MM.1S (cell line): ENCODE results near the gene DBNL.

Source experiments
- DNase-seq: peaks from one replicate; pipeline ENCODE4 v3.0.0-alpha.2; 2015
- H2AFZ ChIP-seq: fragments of 300-600 bp; sonication (generic); 2 replicates; pipeline ENCODE4 v1.6.0; 2016; ENCODE audit warnings: antibody characterized with exemption, low read length
- H3F3A ChIP-seq: fragments of 300-600 bp; sonication (generic); 2 replicates; pipeline ENCODE4 v1.6.1; 2016; ENCODE audit warnings: mild to moderate bottlenecking, antibody characterized with exemption, low read length, moderate library complexity, mixed read lengths; ENCODE audit not compliant: insufficient read depth
- H3K27ac ChIP-seq: fragments of 300-600 bp; sonication (generic); 2 replicates; pipeline ENCODE4 v1.5.1; 2016; ENCODE audit warnings: mild to moderate bottlenecking, low read length
- H3K27me3 ChIP-seq: fragments of 300-600 bp; sonication (generic); replicated peaks from 2 replicates; pipeline ENCODE4 v1.6.0; 2016; ENCODE audit warnings: low read length; ENCODE audit not compliant: insufficient read depth
- H3K36me3 ChIP-seq: fragments of 300-600 bp; sonication (generic); replicated peaks from 2 replicates; pipeline ENCODE4 v1.6.1; 2016; ENCODE audit warnings: mild to moderate bottlenecking, low read length, mixed read lengths; ENCODE audit not compliant: insufficient read depth
- H3K4me1 ChIP-seq: fragments of 300-600 bp; sonication (generic); 2 replicates; pipeline ENCODE4 v1.6.1; 2016; ENCODE audit warnings: low read length, mixed read lengths
- H3K4me2 ChIP-seq: fragments of 300-600 bp; sonication (generic); 2 replicates; pipeline ENCODE4 v1.6.0; 2016; ENCODE audit warnings: low read depth, low read length
- H3K4me3 ChIP-seq: fragments of 300-600 bp; sonication (generic); 2 replicates; pipeline ENCODE4 v1.5.1; 2016; ENCODE audit warnings: low read length, mixed read lengths
- H3K79me2 ChIP-seq: fragments of 300-600 bp; sonication (generic); 2 replicates; pipeline ENCODE4 v1.6.1; 2016; ENCODE audit warnings: mixed run types, low read length, mixed read lengths
- H3K9ac ChIP-seq: fragments of 300-600 bp; sonication (generic); 2 replicates; pipeline ENCODE4 v1.6.1; 2016; ENCODE audit warnings: low read length, mixed read lengths
- H3K9me2 ChIP-seq: fragments of 300-600 bp; sonication (generic); replicated peaks from 2 replicates; pipeline ENCODE4 v1.6.1; 2016; ENCODE audit warnings: mild to moderate bottlenecking, low read length, mixed read lengths; ENCODE audit not compliant: insufficient read depth
- H3K9me3 ChIP-seq: fragments of 300-600 bp; sonication (generic); replicated peaks from 2 replicates; pipeline ENCODE4 v1.6.1; 2016; ENCODE audit warnings: mild to moderate bottlenecking, low read length, mixed read lengths; ENCODE audit not compliant: insufficient read depth
- H4K20me1 ChIP-seq: fragments of 300-600 bp; sonication (generic); 2 replicates; pipeline ENCODE4 v1.6.1; 2016; ENCODE audit warnings: mild to moderate bottlenecking, low read length, moderate library complexity, mixed read lengths; ENCODE audit not compliant: insufficient read depth
- CTCF ChIP-seq: fragments of 300-600 bp; sonication (generic); IDR thresholded peaks from 2 replicates; pipeline ENCODE4 v1.5.1; 2016; ENCODE audit warnings: antibody characterized with exemption, low read length, mixed read lengths
- EZH2 ChIP-seq: fragments of 300-600 bp; sonication (generic); optimal IDR thresholded peaks from 2 replicates; pipeline ENCODE3; 2017; ENCODE audit warnings: low read depth, mild to moderate bottlenecking, antibody characterized with exemption, low read length, mixed read lengths
- EZH2phosphoT487 ChIP-seq: fragments of 300-600 bp; sonication (generic); IDR thresholded peaks from 2 replicates; pipeline ENCODE4 v1.6.1; 2018; ENCODE audit warnings: antibody characterized with exemption, low read length

Gene DBNL

GRCh38 chr7:44087911-44088838 is 43.7 kb downstream of the DBNL start:
- 0 out of 2 replicates have a peak, but pooled peaks cover 2% of the 10 kb centered on the region for H3K27me3 ChIP-seq
- no peak overlapping the region for H3K4me2 ChIP-seq
- no peaks in the 10 kb centered on the region for H3K9me2 ChIP-seq
- no peaks in the 10 kb centered on the region for H3K9me3 ChIP-seq
- no peaks in the 10 kb centered on the region for H3K36me3 ChIP-seq
- no peak overlapping the region for H3K27ac ChIP-seq
- no peak for TF ChIP-seq CTCF
- no peak for TF ChIP-seq EZH2phosphoT487
- no peak for TF ChIP-seq EZH2
- no peak overlapping the region for H3K4me3 ChIP-seq
- no peak overlapping the region for H2AFZ ChIP-seq
- no peaks in the 10 kb centered on the region for H3K79me2 ChIP-seq
- no peaks in the 10 kb centered on the region for H4K20me1 ChIP-seq
- no peak for DNase-seq
- no peaks in the 10 kb centered on the region for H3F3A ChIP-seq
- H3K9ac ChIP-seq, result no peak overlapping the region
- no peaks in the 10 kb centered on the region for H3K4me1 ChIP-seq

- no peaks in the 10 kb centered on the region for H4K20me1 ChIP-seq
- no peak for DNase-seq
- no peaks in the 10 kb centered on the region for H3K27me3 ChIP-seq
- H3F3A ChIP-seq, result peaks cover 11% of the 10 kb centered on the region
- H3K36me3 ChIP-seq, result no peaks in the 10 kb centered on the region
- H3K4me1 ChIP-seq, result peaks cover 24% of the 10 kb centered on the region
- H2AFZ ChIP-seq, result no peak overlapping the region
- no peak overlapping the region for H3K27ac ChIP-seq
- no peak overlapping the region for H3K4me3 ChIP-seq
- no peaks in the 10 kb centered on the region for H3K79me2 ChIP-seq
- H3K4me2 ChIP-seq, result no peak overlapping the region
- no peaks in the 10 kb centered on the region for H3K9me3 ChIP-seq
- no peak for TF ChIP-seq CTCF
- no peaks in the 10 kb centered on the region for H3K9me2 ChIP-seq
- H3K9ac ChIP-seq, result no peak overlapping the region
These were observed 48.7 kb downstream of the DBNL start for GRCh38 chr7:44093102-44093641.

DNA sequence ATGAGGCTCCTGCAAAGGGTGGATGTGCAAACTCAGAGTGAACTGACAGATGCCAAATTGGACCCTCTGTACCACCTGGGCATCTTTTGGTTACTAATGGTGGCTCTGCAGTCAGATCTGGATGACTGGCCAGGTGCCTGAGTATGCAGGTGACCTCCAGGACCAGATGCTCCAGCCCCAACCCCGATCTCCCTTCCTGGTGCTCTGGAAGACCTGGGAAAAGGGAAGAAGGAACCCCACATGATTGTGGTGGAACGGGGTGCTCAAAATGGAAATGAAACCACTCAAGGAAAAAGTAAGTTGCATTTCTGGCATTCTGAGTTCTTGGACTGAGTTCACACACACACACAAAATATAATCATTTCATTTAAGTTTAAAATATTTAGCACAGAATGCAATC is 49.9 kb downstream of the DBNL start:
- Histone ChIP-seq H3K9me3 (no peaks in the 10 kb centered on the region), H3K4me3 (no peak overlapping the region), H3K36me3 (no peaks in the 10 kb centered on the region), H3K79me2 (no peaks in the 10 kb centered on the region), H2AFZ (0 out of 2 replicates have a peak overlapping the region, but pooled peaks have one; percentile 54), H3K9ac (no peak overlapping the region), H3K27ac (no peak overlapping the region), H3K4me1 (peaks cover 27% of the 10 kb centered on the region), H3K4me2 (peak overlapping the region; percentile 15; the same call in 1 of the 2 replicates), H3F3A (peaks cover 11% of the 10 kb centered on the region), H3K9me2 (no peaks in the 10 kb centered on the region), H3K27me3 (no peaks in the 10 kb centered on the region), H4K20me1 (no peaks in the 10 kb centered on the region)
- no peak for DNase-seq
- TF ChIP-seq EZH2phosphoT487 (no peak), EZH2 (no peak)
